Endothelial cell of umbilical vein (primary cell): Measurements from ENCODE around the gene IL16. TPM values are rescaled to one million over a fixed set of nuclear protein-coding genes. Genes with fewer than 3 reads are reported as not detected.

ENCODE experiments used
- BruUV-seq: library from RNA; stranded (reverse); fragments of 400-500 nt; replicated peaks from 2 replicates; lab custom pipeline; 2021; lab: Mats Ljungman, UMichigan
- CTCF ChIA-PET: fragments of 300-600, 350-600 bp; sonication (Branson Sonifier 250); formaldehyde crosslinking; loops from one replicate; lab custom pipeline; 2021; ENCODE audit warnings: antibody characterized with exemption, inconsistent platforms; lab: Charles Lee
- POLR2A ChIA-PET: fragments of 300-600, 350-600 bp; sonication (Branson Sonifier 250); formaldehyde crosslinking; loops from one replicate; lab custom pipeline; 2021; ENCODE audit warnings: antibody characterized with exemption, inconsistent platforms; lab: Charles Lee
- DNase-seq: peaks from one replicate; pipeline ENCODE4 v3.0.0-alpha.2; 2011; ENCODE audit warnings: low read depth, low spot score
- FAIRE-seq: peaks from 2 replicates; lab custom pipeline; 2011; peaks lifted over from hg19 to GRCh38; lab: Jason Lieb, UNC
- H2AFZ ChIP-seq: 2 replicates; pipeline ENCODE4 v1.6.0; 2012; ENCODE audit warnings: low read depth, low read length, control low read depth, inconsistent platforms
- H3K27ac ChIP-seq: 2 replicates; pipeline ENCODE4 v1.5.1; 2011; ENCODE audit warnings: low read depth, mild to moderate bottlenecking, control low read depth, low read length, moderate library complexity; ENCODE audit not compliant: insufficient read depth
- H3K27me3 ChIP-seq, 2 experiments: 2 replicates each; pipeline versions ENCODE4 v1.6.0 to v1.6.1; 2011; ENCODE audit warnings: low read length in 2 of 2, mixed read lengths in 1 of 2; ENCODE audit not compliant: control insufficient read depth in 2 of 2, insufficient read depth in 2 of 2
- H3K36me3 ChIP-seq, 2 experiments: 2 replicates in 1 of 2; 3 replicates in 1 of 2; pipeline ENCODE4 v1.5.1; 2011; ENCODE audit warnings: low read length in 2 of 2, mild to moderate bottlenecking in 1 of 2, moderate library complexity in 1 of 2; ENCODE audit not compliant: control insufficient read depth in 2 of 2, insufficient read depth in 2 of 2; ENCODE audit errors: extremely low read depth in 1 of 2
- H3K4me1 ChIP-seq: 3 replicates; pipeline ENCODE4 v1.5.1; 2011; ENCODE audit warnings: mild to moderate bottlenecking, low read length; ENCODE audit not compliant: control insufficient read depth, insufficient read depth; ENCODE audit errors: extremely low read depth
- H3K4me2 ChIP-seq: 2 replicates; pipeline ENCODE4 v1.6.1; 2011; ENCODE audit warnings: low read length, control low read depth, mixed read lengths; ENCODE audit not compliant: insufficient read depth
- H3K4me3 ChIP-seq, 3 experiments: fragments of 200-600 bp in 1 of 3; sonication (generic), shearing (Covaris generic) in 1 of 3; replicated peaks in 1 of 3; 2 replicates each; pipeline ENCODE4 v1.5.1; 2011 to 2016; ENCODE audit warnings: control low read depth in 3 of 3, low read length in 3 of 3, mild to moderate bottlenecking in 2 of 3, inconsistent platforms in 1 of 3, low read depth in 1 of 3, moderate library complexity in 1 of 3; ENCODE audit not compliant: insufficient read depth in 1 of 3
- H3K79me2 ChIP-seq: 2 replicates; pipeline ENCODE4 v1.6.0; 2012; ENCODE audit warnings: low read length, inconsistent platforms; ENCODE audit not compliant: control insufficient read depth, insufficient read depth
- H3K9ac ChIP-seq: replicated peaks from 2 replicates; pipeline ENCODE3; 2011; ENCODE audit warnings: low read length, control low read depth; ENCODE audit not compliant: insufficient read depth; ENCODE audit errors: extremely low read depth
- H3K9me1 ChIP-seq: replicated peaks from 3 replicates; pipeline ENCODE4 v1.6.0; 2011; ENCODE audit warnings: mild to moderate bottlenecking, low read length; ENCODE audit not compliant: control insufficient read depth, insufficient read depth; ENCODE audit errors: extremely low read depth
- H3K9me3 ChIP-seq: replicated peaks from 2 replicates; pipeline ENCODE4 v1.5.1; 2012; ENCODE audit warnings: low read length, inconsistent platforms; ENCODE audit not compliant: control insufficient read depth, insufficient read depth
- H4K20me1 ChIP-seq: replicated peaks from 2 replicates; pipeline ENCODE3; 2011; ENCODE audit warnings: mild to moderate bottlenecking, low read length; ENCODE audit not compliant: control insufficient read depth, insufficient read depth; ENCODE audit errors: extremely low read depth
- GATA2 ChIP-seq: IDR thresholded peaks from 2 replicates; pipeline ENCODE4 v1.7.0; 2011; ENCODE audit warnings: low read depth, mild to moderate bottlenecking, moderate library complexity, mixed read lengths, low read length; ENCODE audit not compliant: insufficient read length, insufficient read depth
- JUN ChIP-seq: IDR thresholded peaks from 2 replicates; pipeline ENCODE4 v1.6.1; 2011; ENCODE audit warnings: borderline replicate concordance, low read depth; ENCODE audit not compliant: insufficient read length, insufficient read depth
- MYC ChIP-seq: IDR thresholded peaks from one replicate; pipeline ENCODE4 v1.6.1; 2011; ENCODE audit warnings: mild to moderate bottlenecking, low read depth, low read length
- POLR2A ChIP-seq: IDR thresholded peaks from 2 replicates; pipeline ENCODE4 v1.6.1; 2012; ENCODE audit warnings: low read depth, mild to moderate bottlenecking, control low read depth, low read length
- POLR2AphosphoS5 ChIP-seq: IDR thresholded peaks from 2 replicates; pipeline ENCODE4 v1.6.1; 2012; ENCODE audit warnings: low read depth, mild to moderate bottlenecking, control low read depth, low read length, moderate library complexity; ENCODE audit not compliant: insufficient read depth
- dilution Hi-C: fragments of 300-500 bp; cut with MboI; formaldehyde crosslinking; loops from one replicate; pipeline ENCODE4 v1.15.0; 2019; ENCODE audit warnings: low sequenced_read_pairs; ENCODE audit not compliant: extremely low pct_ligation_motif_present
- intact Hi-C: fragments of 100-400 bp; cut with micrococcal nuclease; formaldehyde crosslinking; loops from one replicate; pipeline ENCODE4 v1.10.0; 2022
- polyA plus RNA-seq, 4 experiments: library from polyadenylated mRNA; depleted of rRNA in 3 of 4; stranded (reverse) in 3 of 4; unstranded in 1 of 4; fragments of >200 nt; gene quantifications; 2 replicates each; pipeline versions ENCODE4 v1.2.1 to v1.2.3, GENCODE V29; 2011 to 2012; ENCODE audit warnings: missing spikeins in 1 of 4
- total RNA-seq: library from RNA; stranded (reverse); gene quantifications from 2 replicates; pipeline ENCODE4 v1.2.3, GENCODE V29; 2021
- TF ChIP-seq, protein P1 (sequence below), 2 donors: IDR thresholded peaks; 1 replicate in 1 of 2; 2 replicates in 1 of 2; pipeline ENCODE4 v1.5.1; 2011; ENCODE audit warnings: low read length in 2 of 2, mild to moderate bottlenecking in 2 of 2, moderate library complexity in 2 of 2, control low read depth in 1 of 2, inconsistent platforms in 1 of 2, low read depth in 1 of 2; ENCODE audit not compliant: insufficient read depth in 1 of 2; ENCODE audit errors: extremely low read depth in 1 of 2

The IL16 gene
- total and polyA plus RNA-seq, 2 donors (not counting 3 experiments of a cell fraction or from before 2014, with no cell fraction given) = 0.29 to 2.1 TPM

DNA sequence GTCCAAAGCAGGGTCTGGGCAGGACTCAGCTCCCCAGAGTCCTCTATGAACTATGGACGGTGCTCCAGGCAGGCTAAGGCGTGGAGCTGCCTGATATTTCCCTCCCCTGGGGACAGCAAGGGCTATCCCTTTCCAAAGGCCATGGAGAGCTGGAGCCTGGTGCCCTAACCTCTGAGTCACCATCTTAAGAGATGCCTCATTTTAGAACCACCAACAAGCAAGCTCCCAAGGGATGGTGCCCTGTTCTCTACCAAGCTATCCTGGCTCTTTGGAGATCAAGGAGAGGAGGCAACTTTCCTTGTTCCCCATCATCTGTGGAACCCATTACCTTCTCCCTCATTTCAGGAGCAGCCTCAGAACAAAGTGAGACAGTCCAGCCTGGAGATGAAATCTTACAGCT lies 111.6 kb downstream of the IL16 start:
- Histone ChIP-seq H4K20me1 (no peaks in the 10 kb centered on the region), H3K4me2 (no peak overlapping the region), H3K9me1 (no peaks in the 10 kb centered on the region), H3K4me3 (no peak overlapping the region), H3K27ac (no peak overlapping the region), H3K9ac (no peak overlapping the region), H3K27me3 (no peaks in the 10 kb centered on the region), H3K4me1 (no peaks in the 10 kb centered on the region), H2AFZ (no peak overlapping the region), H3K36me3 (no peaks in the 10 kb centered on the region), H3K9me3 (no peaks in the 10 kb centered on the region), H3K79me2 (no peaks in the 10 kb centered on the region)
- dilution Hi-C loops = no loop called here
- DNase-seq (no peak), FAIRE-seq (no peak)
- BruUV-seq = no TSS peak
- POLR2A ChIA-PET = no interaction called here
- intact Hi-C loops = no loop called here
- CTCF ChIA-PET = interaction anchor here (1.3 to 3.1 kb wide), 3 partner anchors 11 to 42 kb away, joined by 3 to 12 read pairs (median 9); no protein-coding TSS in a partner anchor
- no peak for TF ChIP-seq MYC
- TF ChIP-seq JUN = no peak
- no peak for TF ChIP-seq POLR2A
- TF ChIP-seq POLR2AphosphoS5 = no peak
- TF ChIP-seq GATA2 = no peak
- TF ChIP-seq, protein P1, sequence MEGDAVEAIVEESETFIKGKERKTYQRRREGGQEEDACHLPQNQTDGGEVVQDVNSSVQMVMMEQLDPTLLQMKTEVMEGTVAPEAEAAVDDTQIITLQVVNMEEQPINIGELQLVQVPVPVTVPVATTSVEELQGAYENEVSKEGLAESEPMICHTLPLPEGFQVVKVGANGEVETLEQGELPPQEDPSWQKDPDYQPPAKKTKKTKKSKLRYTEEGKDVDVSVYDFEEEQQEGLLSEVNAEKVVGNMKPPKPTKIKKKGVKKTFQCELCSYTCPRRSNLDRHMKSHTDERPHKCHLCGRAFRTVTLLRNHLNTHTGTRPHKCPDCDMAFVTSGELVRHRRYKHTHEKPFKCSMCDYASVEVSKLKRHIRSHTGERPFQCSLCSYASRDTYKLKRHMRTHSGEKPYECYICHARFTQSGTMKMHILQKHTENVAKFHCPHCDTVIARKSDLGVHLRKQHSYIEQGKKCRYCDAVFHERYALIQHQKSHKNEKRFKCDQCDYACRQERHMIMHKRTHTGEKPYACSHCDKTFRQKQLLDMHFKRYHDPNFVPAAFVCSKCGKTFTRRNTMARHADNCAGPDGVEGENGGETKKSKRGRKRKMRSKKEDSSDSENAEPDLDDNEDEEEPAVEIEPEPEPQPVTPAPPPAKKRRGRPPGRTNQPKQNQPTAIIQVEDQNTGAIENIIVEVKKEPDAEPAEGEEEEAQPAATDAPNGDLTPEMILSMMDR (IDR thresholded peaks at IDR 0.05; ENCODE audit: extremely low read depth in 1 of 2, insufficient read depth in 1 of 2, low read depth in 1 of 2, low read length in 2 of 2) = no peak
